ENCODE data around the gene FARP1.

DNA sequence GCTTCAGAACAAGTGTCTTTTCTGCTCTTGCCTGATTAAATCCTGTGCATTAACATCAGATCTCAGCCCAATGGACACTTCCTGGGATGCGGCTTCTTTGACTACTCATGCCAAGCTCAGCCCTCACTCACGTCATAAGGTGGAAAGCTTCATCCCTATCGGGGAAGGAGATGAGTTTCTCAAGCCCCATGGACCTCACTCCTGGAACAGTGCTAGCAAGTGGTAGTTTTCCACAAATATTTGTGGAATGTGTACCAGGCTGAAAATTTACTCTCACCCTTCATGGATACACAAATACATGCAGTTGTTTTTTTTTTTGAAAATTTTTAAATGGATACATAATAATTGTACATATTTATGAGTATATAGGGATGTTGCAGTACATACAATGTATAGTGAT is 34.6 kb upstream of the FARP1 start:
- TF ChIP-seq ZMAT3 (CRISPR knock-in tag; conservative IDR thresholded peaks at IDR 0.05) (no peak), ZFP36 (IDR thresholded peaks at IDR 0.05; ENCODE audit: borderline replicate concordance, low read depth, low read length, partially characterized antibody) (no peak), ZC3H4 (CRISPR knock-in tag; IDR thresholded peaks at IDR 0.05; ENCODE audit: borderline replicate concordance) (no peak), JUN (CRISPR knock-in tag; IDR thresholded peaks at IDR 0.05) (no peak), SP4 (CRISPR knock-in tag; IDR thresholded peaks at IDR 0.05) (no peak), KDM5A (IDR thresholded peaks at IDR 0.05; ENCODE audit: borderline replicate concordance, low read length) (no peak), SP2 (CRISPR knock-in tag; IDR thresholded peaks at IDR 0.05) (no peak), REL (CRISPR knock-in tag; conservative IDR thresholded peaks at IDR 0.05) (no peak), RBFOX2 (IDR thresholded peaks at IDR 0.05; ENCODE audit: low read depth, low read length) (no peak), ZKSCAN8 (CRISPR knock-in tag; IDR thresholded peaks at IDR 0.05; ENCODE audit: borderline replicate concordance) (no peak), SP1 (IDR thresholded peaks at IDR 0.05) (no peak), SP1 (CRISPR knock-in tag; IDR thresholded peaks at IDR 0.05) (no peak)
- TF ChIP-seq, protein P1, sequence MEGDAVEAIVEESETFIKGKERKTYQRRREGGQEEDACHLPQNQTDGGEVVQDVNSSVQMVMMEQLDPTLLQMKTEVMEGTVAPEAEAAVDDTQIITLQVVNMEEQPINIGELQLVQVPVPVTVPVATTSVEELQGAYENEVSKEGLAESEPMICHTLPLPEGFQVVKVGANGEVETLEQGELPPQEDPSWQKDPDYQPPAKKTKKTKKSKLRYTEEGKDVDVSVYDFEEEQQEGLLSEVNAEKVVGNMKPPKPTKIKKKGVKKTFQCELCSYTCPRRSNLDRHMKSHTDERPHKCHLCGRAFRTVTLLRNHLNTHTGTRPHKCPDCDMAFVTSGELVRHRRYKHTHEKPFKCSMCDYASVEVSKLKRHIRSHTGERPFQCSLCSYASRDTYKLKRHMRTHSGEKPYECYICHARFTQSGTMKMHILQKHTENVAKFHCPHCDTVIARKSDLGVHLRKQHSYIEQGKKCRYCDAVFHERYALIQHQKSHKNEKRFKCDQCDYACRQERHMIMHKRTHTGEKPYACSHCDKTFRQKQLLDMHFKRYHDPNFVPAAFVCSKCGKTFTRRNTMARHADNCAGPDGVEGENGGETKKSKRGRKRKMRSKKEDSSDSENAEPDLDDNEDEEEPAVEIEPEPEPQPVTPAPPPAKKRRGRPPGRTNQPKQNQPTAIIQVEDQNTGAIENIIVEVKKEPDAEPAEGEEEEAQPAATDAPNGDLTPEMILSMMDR (CRISPR knock-in tag; IDR thresholded peaks at IDR 0.05): no peak
- TF ChIP-seq, protein P2, sequence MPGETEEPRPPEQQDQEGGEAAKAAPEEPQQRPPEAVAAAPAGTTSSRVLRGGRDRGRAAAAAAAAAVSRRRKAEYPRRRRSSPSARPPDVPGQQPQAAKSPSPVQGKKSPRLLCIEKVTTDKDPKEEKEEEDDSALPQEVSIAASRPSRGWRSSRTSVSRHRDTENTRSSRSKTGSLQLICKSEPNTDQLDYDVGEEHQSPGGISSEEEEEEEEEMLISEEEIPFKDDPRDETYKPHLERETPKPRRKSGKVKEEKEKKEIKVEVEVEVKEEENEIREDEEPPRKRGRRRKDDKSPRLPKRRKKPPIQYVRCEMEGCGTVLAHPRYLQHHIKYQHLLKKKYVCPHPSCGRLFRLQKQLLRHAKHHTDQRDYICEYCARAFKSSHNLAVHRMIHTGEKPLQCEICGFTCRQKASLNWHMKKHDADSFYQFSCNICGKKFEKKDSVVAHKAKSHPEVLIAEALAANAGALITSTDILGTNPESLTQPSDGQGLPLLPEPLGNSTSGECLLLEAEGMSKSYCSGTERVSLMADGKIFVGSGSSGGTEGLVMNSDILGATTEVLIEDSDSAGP (CRISPR knock-in tag; IDR thresholded peaks at IDR 0.05; ENCODE audit: borderline replicate concordance): no peak
- TF ChIP-seq, protein P3, sequence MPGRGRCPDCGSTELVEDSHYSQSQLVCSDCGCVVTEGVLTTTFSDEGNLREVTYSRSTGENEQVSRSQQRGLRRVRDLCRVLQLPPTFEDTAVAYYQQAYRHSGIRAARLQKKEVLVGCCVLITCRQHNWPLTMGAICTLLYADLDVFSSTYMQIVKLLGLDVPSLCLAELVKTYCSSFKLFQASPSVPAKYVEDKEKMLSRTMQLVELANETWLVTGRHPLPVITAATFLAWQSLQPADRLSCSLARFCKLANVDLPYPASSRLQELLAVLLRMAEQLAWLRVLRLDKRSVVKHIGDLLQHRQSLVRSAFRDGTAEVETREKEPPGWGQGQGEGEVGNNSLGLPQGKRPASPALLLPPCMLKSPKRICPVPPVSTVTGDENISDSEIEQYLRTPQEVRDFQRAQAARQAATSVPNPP (CRISPR knock-in tag; IDR thresholded peaks at IDR 0.05): no peak

Data from HepG2 (cell line).